ENCODE data around the gene MMP12.

GRCh38 chr11:102864724-102865123, 10.1 kb downstream of the MMP12 start:
- TF ChIP-seq CTCF (IDR thresholded peaks at IDR 0.05; ENCODE audit: insufficient read depth, low read length, poor library complexity, severe bottlenecking) (no peak), EZH2phosphoT487 (conservative IDR thresholded peaks at IDR 0.05; ENCODE audit: low read length) (no peak)
